ENCODE measurements around the gene HBB. TPM values are rescaled to one million over a fixed set of nuclear protein-coding genes. Genes with fewer than 3 reads are reported as not detected.

Gene HBB
- total RNA-seq, 1 donor from 2014 or later = not detected

- Mint-ChIP-seq H3K4me1 (ENCODE audit: unreplicated experiment) (peaks cover 5% of the 10 kb centered on the region), H3K27me3 (peaks cover 9% of the 10 kb centered on the region), H3K9me3 (no peaks in the 10 kb centered on the region), H3K4me3 (no peak overlapping the region), H3K27ac (no peak overlapping the region), H3K36me3 (no peaks in the 10 kb centered on the region)
- DNase-seq (ENCODE audit: extremely low spot score, unreplicated experiment) = no peak
- TF ChIP-seq, protein P1, sequence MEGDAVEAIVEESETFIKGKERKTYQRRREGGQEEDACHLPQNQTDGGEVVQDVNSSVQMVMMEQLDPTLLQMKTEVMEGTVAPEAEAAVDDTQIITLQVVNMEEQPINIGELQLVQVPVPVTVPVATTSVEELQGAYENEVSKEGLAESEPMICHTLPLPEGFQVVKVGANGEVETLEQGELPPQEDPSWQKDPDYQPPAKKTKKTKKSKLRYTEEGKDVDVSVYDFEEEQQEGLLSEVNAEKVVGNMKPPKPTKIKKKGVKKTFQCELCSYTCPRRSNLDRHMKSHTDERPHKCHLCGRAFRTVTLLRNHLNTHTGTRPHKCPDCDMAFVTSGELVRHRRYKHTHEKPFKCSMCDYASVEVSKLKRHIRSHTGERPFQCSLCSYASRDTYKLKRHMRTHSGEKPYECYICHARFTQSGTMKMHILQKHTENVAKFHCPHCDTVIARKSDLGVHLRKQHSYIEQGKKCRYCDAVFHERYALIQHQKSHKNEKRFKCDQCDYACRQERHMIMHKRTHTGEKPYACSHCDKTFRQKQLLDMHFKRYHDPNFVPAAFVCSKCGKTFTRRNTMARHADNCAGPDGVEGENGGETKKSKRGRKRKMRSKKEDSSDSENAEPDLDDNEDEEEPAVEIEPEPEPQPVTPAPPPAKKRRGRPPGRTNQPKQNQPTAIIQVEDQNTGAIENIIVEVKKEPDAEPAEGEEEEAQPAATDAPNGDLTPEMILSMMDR (conservative IDR thresholded peaks at IDR 0.05) = no peak
These were observed 10.5 kb upstream of the HBB start for GRCh38 chr11:5237420-5237819.

DNA sequence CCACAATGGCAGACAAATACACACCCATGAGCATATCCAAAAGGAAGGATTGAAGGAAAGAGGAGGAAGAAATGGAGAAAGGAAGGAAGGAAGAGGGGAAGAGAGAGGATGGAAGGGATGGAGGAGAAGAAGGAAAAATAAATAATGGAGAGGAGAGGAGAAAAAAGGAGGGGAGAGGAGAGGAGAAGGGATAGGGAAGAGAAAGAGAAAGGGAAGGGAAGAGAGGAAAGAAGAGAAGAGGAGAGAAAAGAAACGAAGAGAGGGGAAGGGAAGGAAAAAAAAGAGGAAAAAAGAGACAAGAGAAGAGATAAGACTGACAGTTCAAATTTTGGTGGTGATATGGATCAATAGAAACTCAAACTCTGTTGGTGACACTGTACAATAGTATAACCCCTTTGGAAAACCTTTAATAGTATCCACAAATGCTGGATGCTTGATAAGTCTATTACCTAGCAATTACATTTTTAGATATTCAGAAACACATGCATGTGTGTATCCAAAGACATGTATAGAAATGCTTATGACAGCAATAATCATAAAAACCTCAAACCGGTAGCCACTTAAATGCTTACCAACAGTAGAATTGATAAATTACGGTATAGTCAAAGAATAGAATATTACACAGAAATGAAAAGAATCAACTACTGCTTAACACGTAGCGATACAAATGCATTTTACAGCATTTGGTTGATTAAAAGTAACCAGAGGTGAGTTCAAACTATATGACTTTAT, 8.7 kb upstream of the HBB start:
- TF ChIP-seq, protein P1 (conservative IDR thresholded peaks at IDR 0.05) = no peak
- no peak for DNase-seq (ENCODE audit: extremely low spot score, unreplicated experiment)
- Mint-ChIP-seq H3K36me3 (no peaks in the 10 kb centered on the region), H3K27ac (no peak overlapping the region), H3K4me1 (ENCODE audit: unreplicated experiment) (peaks cover 5% of the 10 kb centered on the region), H3K9me3 (no peaks in the 10 kb centered on the region), H3K4me3 (no peak overlapping the region), H3K27me3 (peaks cover 9% of the 10 kb centered on the region)

DNA sequence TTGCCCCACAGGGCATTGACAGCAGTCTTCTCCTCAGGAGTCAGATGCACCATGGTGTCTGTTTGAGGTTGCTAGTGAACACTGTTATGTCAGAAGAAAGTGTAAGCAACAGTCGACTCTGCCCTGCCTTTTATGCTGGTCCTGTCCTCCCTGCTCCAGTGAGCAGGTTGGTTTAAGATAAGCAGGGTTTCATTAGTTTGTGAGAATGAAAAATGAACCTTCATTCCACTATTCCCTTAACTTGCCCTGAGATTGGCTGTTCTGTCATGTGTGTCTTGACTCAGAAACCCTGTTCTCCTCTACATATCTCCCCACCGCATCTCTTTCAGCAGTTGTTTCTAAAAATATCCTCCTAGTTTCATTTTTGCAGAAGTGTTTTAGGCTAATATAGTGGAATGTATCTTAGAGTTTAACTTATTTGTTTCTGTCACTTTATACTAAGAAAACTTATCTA, 7.5 kb upstream of the HBB start, which contains the start of gene HBD:
TSS of gene HBD (minus strand) at position 103 of the 454 bp plus-strand sequence. CDS start at position 53, 50 bp downstream.
- peaks cover 5% of the 10 kb centered on the region for H3K4me1 Mint-ChIP-seq (ENCODE audit: unreplicated experiment)
- no peak within 1 kb of the TSS for H3K4me3 Mint-ChIP-seq
- TF ChIP-seq, protein P1 (conservative IDR thresholded peaks at IDR 0.05) = no peak
- peaks cover 4% of the 10 kb centered on the region for H3K27me3 Mint-ChIP-seq
- H3K27ac Mint-ChIP-seq = no peak within 1 kb of the TSS
- no peaks in the 10 kb centered on the region for H3K9me3 Mint-ChIP-seq
- no peaks in the 10 kb centered on the region for H3K36me3 Mint-ChIP-seq
- no peak for DNase-seq (ENCODE audit: extremely low spot score, unreplicated experiment)

DNA sequence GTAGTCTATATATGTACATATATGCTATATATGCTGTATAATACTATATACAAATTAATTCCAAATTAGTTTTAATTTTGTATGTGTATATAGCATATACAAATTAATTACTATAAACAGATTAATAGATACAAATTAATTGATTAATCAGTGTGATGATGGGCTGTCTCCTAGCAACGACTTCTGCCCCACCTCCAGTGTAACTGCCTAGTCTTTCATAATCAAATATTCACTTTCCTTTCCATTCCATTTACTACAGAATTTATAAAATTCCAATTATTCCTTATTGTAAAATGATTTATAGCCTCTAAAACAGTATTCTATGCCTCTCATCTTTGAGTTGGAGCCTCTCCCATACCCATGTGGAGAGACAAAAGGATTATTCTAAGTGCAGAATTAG, 6.4 kb upstream of the HBB start:
- Mint-ChIP-seq H3K27ac (no peak overlapping the region), H3K9me3 (no peaks in the 10 kb centered on the region), H3K4me1 (ENCODE audit: unreplicated experiment) (peaks cover 5% of the 10 kb centered on the region), H3K36me3 (no peaks in the 10 kb centered on the region), H3K4me3 (no peak overlapping the region), H3K27me3 (peaks cover 4% of the 10 kb centered on the region)
- TF ChIP-seq, protein P1 (conservative IDR thresholded peaks at IDR 0.05) = no peak
- DNase-seq (ENCODE audit: extremely low spot score, unreplicated experiment) = no peak

- H3K4me3 Mint-ChIP-seq = no peak overlapping the region
- no peak for DNase-seq (ENCODE audit: extremely low spot score, unreplicated experiment)
- no peak overlapping the region for H3K27ac Mint-ChIP-seq
- peaks cover 4% of the 10 kb centered on the region for H3K27me3 Mint-ChIP-seq
- TF ChIP-seq, protein P1 (conservative IDR thresholded peaks at IDR 0.05) = no peak
- H3K4me1 Mint-ChIP-seq (ENCODE audit: unreplicated experiment) = peaks cover 5% of the 10 kb centered on the region
- H3K9me3 Mint-ChIP-seq = no peaks in the 10 kb centered on the region
- no peaks in the 10 kb centered on the region for H3K36me3 Mint-ChIP-seq
These were observed 6.0 kb upstream of the HBB start for GRCh38 chr11:5232821-5233220.

All from type B pancreatic cell (in vitro differentiated cells).